Neural cell (in vitro differentiated cells): ENCODE data around the gene KCNK15.

Experiments
- CTCF ChIP-seq: fragments of 450-650 bp; IDR thresholded peaks from 2 replicates; pipeline ENCODE4 v1.5.1; 2014; ENCODE audit warnings: antibody characterized with exemption, mild to moderate bottlenecking, moderate library complexity; ENCODE audit not compliant: poor library complexity, severe bottlenecking
- MXI1 ChIP-seq: fragments of 450-650 bp; conservative IDR thresholded peaks from 2 replicates; pipeline ENCODE4 v1.6.1; 2014; ENCODE audit warnings: antibody characterized with exemption, mild to moderate bottlenecking; ENCODE audit not compliant: poor library complexity, severe bottlenecking

DNA sequence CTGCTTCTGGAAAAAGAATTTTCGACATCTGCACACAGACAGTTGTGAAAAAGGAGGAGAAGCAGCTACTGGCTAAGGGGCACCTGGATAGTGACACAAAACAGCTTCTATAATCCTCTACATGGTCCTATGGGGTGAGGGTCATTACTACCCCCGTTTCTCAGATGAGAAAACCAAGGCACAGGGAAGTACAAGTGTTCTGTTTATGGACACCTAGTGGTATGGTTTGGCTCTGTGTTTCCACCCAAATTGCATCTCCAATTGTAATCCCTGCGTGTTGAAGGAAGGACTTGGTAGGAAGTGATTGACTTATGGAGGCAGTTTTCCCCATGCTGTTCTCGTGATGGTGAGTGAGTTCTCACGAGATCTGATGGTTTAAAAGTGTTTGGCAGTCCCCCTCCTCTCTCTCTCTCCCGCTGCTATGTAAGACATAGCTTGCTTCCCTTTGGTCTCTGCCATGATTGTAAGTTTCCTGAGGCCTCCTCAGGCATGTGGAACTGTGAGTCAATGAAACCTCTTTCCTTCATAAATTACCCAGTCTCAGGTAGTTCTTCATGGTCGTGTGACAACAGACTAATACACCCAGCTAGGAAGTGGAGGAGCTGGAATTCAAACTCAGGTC is 2.5 kb upstream of the KCNK15 start:
- no peak for TF ChIP-seq CTCF
- no peak for TF ChIP-seq MXI1
